ENCODE data around the gene MTPN. TPM values are rescaled to one million over a fixed set of nuclear protein-coding genes. Genes with fewer than 3 reads are reported as not detected.

The MTPN gene
- total RNA-seq, 1 experiment from 2014 or later, result 166 TPM

DNA sequence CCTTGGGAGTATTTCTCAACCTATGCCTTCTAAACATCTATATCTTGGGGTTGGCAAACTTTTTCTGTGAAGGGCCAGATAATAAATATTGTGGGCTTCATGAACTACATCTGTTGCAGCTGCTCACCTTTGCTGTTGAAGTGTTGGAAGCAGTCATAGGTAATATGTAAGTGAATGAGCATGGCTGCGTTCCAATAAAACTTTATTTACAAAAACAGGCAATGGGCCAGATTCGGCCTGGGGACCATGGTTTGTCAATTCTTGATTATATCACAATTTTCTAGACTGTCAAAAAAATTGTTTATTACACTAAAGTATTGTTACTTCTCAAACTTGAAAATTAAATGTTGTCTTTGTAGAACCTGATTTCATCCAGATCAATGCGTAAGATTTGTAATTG is 54.9 kb downstream of the MTPN start:
- Histone ChIP-seq H3K4me3 (ENCODE audit: low read depth, low read length, poor library complexity, severe bottlenecking) (no peak overlapping the region), H3K27ac (ENCODE audit: low read depth, low read length, poor library complexity, severe bottlenecking) (no peak overlapping the region), H3K27me3 (replicated peaks; ENCODE audit: insufficient read depth, low read depth, low read length, poor library complexity) (no peaks in the 10 kb centered on the region), H3K36me3 (ENCODE audit: insufficient read depth, low read length, poor library complexity, severe bottlenecking) (no peaks in the 10 kb centered on the region), H3K9me3 (ENCODE audit: low read depth, low read length, poor library complexity, severe bottlenecking) (no peaks in the 10 kb centered on the region), H3K4me1 (ENCODE audit: insufficient read depth, low read length, poor library complexity, severe bottlenecking) (no peaks in the 10 kb centered on the region)
- intact Hi-C loops (cut with micrococcal nuclease; ENCODE audit: unreplicated experiment), result no loop called here
- ChIA-PET POLR2A (ENCODE audit: low non-redundant PET) (no interaction called here), CTCF (no interaction called here)
- DNase-seq (ENCODE audit: low spot score), result no peak
- TF ChIP-seq EZH2 (IDR thresholded peaks at IDR 0.05; ENCODE audit: borderline replicate concordance, low read depth, low read length, poor library complexity, severe bottlenecking), result no peak
- TF ChIP-seq, protein P1, sequence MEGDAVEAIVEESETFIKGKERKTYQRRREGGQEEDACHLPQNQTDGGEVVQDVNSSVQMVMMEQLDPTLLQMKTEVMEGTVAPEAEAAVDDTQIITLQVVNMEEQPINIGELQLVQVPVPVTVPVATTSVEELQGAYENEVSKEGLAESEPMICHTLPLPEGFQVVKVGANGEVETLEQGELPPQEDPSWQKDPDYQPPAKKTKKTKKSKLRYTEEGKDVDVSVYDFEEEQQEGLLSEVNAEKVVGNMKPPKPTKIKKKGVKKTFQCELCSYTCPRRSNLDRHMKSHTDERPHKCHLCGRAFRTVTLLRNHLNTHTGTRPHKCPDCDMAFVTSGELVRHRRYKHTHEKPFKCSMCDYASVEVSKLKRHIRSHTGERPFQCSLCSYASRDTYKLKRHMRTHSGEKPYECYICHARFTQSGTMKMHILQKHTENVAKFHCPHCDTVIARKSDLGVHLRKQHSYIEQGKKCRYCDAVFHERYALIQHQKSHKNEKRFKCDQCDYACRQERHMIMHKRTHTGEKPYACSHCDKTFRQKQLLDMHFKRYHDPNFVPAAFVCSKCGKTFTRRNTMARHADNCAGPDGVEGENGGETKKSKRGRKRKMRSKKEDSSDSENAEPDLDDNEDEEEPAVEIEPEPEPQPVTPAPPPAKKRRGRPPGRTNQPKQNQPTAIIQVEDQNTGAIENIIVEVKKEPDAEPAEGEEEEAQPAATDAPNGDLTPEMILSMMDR (conservative IDR thresholded peaks at IDR 0.05; ENCODE audit: low read depth, low read length), result no peak
- no TSS peak for BruUV-seq (replicated peaks)

DNA sequence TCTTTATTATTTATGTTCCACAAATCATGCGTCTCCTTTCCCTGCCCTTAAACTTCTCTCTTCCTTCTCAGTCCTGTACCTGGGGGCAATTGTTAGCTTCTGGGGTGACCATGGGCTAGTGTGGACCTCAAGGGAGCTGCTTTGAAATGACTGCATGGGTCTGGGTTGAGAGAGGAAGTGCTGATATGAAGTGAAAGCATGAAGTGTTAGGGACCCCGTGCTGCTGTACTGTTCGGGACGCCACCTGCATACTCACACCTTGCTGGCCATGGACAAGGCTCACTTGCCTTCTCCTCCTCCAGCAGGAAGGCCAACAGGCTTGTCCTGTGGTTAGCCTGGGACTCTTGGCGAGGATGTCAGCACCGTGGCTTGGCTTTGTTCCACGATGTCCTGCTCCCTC is 56.7 kb downstream of the MTPN start:
- Histone ChIP-seq H3K9me3 (ENCODE audit: low read depth, low read length, poor library complexity, severe bottlenecking) (no peaks in the 10 kb centered on the region), H3K27ac (ENCODE audit: low read depth, low read length, poor library complexity, severe bottlenecking) (no peak overlapping the region), H3K4me3 (ENCODE audit: low read depth, low read length, poor library complexity, severe bottlenecking) (no peak overlapping the region), H3K36me3 (ENCODE audit: insufficient read depth, low read length, poor library complexity, severe bottlenecking) (no peaks in the 10 kb centered on the region), H3K27me3 (replicated peaks; ENCODE audit: insufficient read depth, low read depth, low read length, poor library complexity) (no peaks in the 10 kb centered on the region), H3K4me1 (ENCODE audit: insufficient read depth, low read length, poor library complexity, severe bottlenecking) (no peaks in the 10 kb centered on the region)
- no TSS peak for BruUV-seq (replicated peaks)
- no peak for DNase-seq (ENCODE audit: low spot score)
- intact Hi-C loops (cut with micrococcal nuclease; ENCODE audit: unreplicated experiment), result no loop called here
- ChIA-PET CTCF (no interaction called here), POLR2A (ENCODE audit: low non-redundant PET) (no interaction called here)
- TF ChIP-seq EZH2 (IDR thresholded peaks at IDR 0.05; ENCODE audit: borderline replicate concordance, low read depth, low read length, poor library complexity, severe bottlenecking), result no peak
- TF ChIP-seq, protein P1 (conservative IDR thresholded peaks at IDR 0.05; ENCODE audit: low read depth, low read length), result no peak

DNA sequence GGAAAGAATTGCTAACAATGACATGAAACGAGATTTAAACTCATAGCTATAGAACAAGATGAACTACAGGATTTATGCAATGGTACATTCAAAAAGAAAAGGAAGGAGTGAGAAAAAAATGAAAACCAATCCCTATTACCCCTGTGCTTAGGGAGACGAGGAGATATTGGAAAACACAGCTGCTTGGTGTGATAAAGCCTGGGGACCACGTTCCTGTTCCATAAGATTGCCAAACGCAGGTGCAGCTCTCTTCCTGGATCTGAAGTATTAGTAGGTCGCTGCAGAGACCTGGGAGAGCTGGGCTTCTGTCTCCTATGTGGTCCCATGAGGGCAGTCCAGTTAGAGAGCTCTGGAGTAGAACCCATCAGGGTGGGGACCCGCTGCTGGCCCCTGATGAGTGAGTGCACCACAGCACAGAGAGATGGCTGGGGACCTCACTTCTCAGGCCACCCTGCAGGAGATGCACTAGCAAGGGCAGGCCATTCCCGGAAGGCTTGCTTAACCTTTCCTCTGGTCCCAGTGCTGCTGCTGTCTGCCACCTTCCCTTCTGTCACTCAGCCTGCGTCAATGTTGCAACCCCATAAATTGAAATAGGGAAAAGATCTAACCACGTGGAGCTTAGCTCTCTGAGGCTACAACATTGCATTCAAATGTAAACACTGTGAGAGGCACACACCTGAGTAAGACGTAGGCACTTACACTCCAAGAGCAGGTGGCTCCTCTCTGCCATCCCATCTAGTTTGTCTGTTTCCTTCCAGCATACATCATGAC is 57.9 kb downstream of the MTPN start:
- no peak overlapping the region for H3K4me3 ChIP-seq (ENCODE audit: low read depth, low read length, poor library complexity, severe bottlenecking)
- H3K27ac ChIP-seq (ENCODE audit: low read depth, low read length, poor library complexity, severe bottlenecking), result no peak overlapping the region
- H3K36me3 ChIP-seq (ENCODE audit: insufficient read depth, low read length, poor library complexity, severe bottlenecking), result no peaks in the 10 kb centered on the region
- no peaks in the 10 kb centered on the region for H3K4me1 ChIP-seq (ENCODE audit: insufficient read depth, low read length, poor library complexity, severe bottlenecking)
- intact Hi-C loops (cut with micrococcal nuclease; ENCODE audit: unreplicated experiment), result no loop called here
- H3K9me3 ChIP-seq (ENCODE audit: low read depth, low read length, poor library complexity, severe bottlenecking), result no peaks in the 10 kb centered on the region
- DNase-seq (ENCODE audit: low spot score), result no peak
- ChIA-PET CTCF (no interaction called here), POLR2A (ENCODE audit: low non-redundant PET) (no interaction called here)
- no peaks in the 10 kb centered on the region for H3K27me3 ChIP-seq (replicated peaks; ENCODE audit: insufficient read depth, low read depth, low read length, poor library complexity)
- TF ChIP-seq, protein P1 (conservative IDR thresholded peaks at IDR 0.05; ENCODE audit: low read depth, low read length), result no peak
- TF ChIP-seq EZH2 (IDR thresholded peaks at IDR 0.05; ENCODE audit: borderline replicate concordance, low read depth, low read length, poor library complexity, severe bottlenecking), result no peak
- no TSS peak for BruUV-seq (replicated peaks)

Measured in A673 (cell line).